Smooth muscle cell (in vitro differentiated cells): Measurements from ENCODE around the gene DOCK8. TPM values are rescaled to one million over a fixed set of nuclear protein-coding genes. Genes with fewer than 3 reads are reported as not detected.

ENCODE experiments used
- DNase-seq: peaks from one replicate; lab custom pipeline; 2025; ENCODE audit not compliant: unreplicated experiment; lab: John Stamatoyannopoulos, UW
- H2AFZ ChIP-seq: fragments of 200-600 bp; sonication (generic); 2 replicates; pipeline ENCODE4 v1.6.0; 2016; ENCODE audit warnings: antibody characterized with exemption, low read depth, mild to moderate bottlenecking
- H3F3A ChIP-seq: fragments of 200-600 bp; sonication (generic); 2 replicates; pipeline ENCODE4 v1.6.0; 2017; ENCODE audit warnings: antibody characterized with exemption, low read depth
- H3K27ac ChIP-seq: fragments of 200-600 bp; sonication (generic); 2 replicates; pipeline ENCODE4 v1.5.1; 2016; ENCODE audit warnings: low read depth, mild to moderate bottlenecking
- H3K27me3 ChIP-seq: fragments of 200-600 bp; sonication (generic); 2 replicates; pipeline ENCODE4 v1.6.1; 2016; ENCODE audit warnings: low read depth, mild to moderate bottlenecking
- H3K36me3 ChIP-seq: fragments of 200-600 bp; sonication (generic); 2 replicates; pipeline ENCODE4 v1.5.1; 2016; ENCODE audit warnings: low read depth
- H3K4me1 ChIP-seq: fragments of 200-600 bp; sonication (generic); 2 replicates; pipeline ENCODE4 v1.5.1; 2016; ENCODE audit warnings: low read depth
- H3K4me2 ChIP-seq: fragments of 200-600 bp; sonication (generic); 2 replicates; pipeline ENCODE4 v1.6.0; 2016; ENCODE audit warnings: mild to moderate bottlenecking
- H3K4me3 ChIP-seq: fragments of 200-600 bp; sonication (generic); 2 replicates; pipeline ENCODE4 v1.5.1; 2016; ENCODE audit warnings: mild to moderate bottlenecking
- H3K79me2 ChIP-seq: fragments of 200-600 bp; sonication (generic); 2 replicates; pipeline ENCODE4 v1.6.0; 2016; ENCODE audit warnings: low read depth, mild to moderate bottlenecking
- H3K9ac ChIP-seq: fragments of 200-600 bp; sonication (generic); 2 replicates; pipeline ENCODE4 v1.6.0; 2016; ENCODE audit warnings: low read depth
- H3K9me3 ChIP-seq: fragments of 200-600 bp; sonication (generic); replicated peaks from 2 replicates; pipeline ENCODE4 v1.5.1; 2016; ENCODE audit warnings: low read depth
- H4K20me1 ChIP-seq: fragments of 200-600 bp; sonication (generic); 2 replicates; pipeline ENCODE4 v1.6.0; 2016; ENCODE audit warnings: low read depth
- WGBS: methylation state at CpG from one replicate; pipeline ENCODE4 v1.1.7; 2016; ENCODE audit warnings: low lambda C conversion rate; 5-methylcytosine and 5-hydroxymethylcytosine counted together
- polyA plus RNA-seq: library from polyadenylated mRNA; unstranded; fragments of >200 nt; fragmentation: Nextera tagmentation; extraction: Ambion mirVana; gene quantifications from 2 replicates; pipeline ENCODE4 v1.2.1, GENCODE V29; 2016
- total RNA-seq: library from RNA; depleted of rRNA; stranded (reverse); fragments of >200 nt; gene quantifications from 2 replicates; pipeline ENCODE4 v1.2.3, GENCODE V29; 2014
- TF ChIP-seq, protein P1 (sequence below): fragments of 200-600 bp; sonication (generic); IDR thresholded peaks from 2 replicates; pipeline ENCODE4 v1.5.1; 2017; ENCODE audit warnings: borderline replicate concordance, mild to moderate bottlenecking, antibody characterized with exemption; ENCODE audit not compliant: insufficient read depth, poor library complexity, severe bottlenecking

The DOCK8 gene
- total and polyA plus RNA-seq, 2 experiments from 2014 or later = 0.18 to 4.9 TPM

DNA sequence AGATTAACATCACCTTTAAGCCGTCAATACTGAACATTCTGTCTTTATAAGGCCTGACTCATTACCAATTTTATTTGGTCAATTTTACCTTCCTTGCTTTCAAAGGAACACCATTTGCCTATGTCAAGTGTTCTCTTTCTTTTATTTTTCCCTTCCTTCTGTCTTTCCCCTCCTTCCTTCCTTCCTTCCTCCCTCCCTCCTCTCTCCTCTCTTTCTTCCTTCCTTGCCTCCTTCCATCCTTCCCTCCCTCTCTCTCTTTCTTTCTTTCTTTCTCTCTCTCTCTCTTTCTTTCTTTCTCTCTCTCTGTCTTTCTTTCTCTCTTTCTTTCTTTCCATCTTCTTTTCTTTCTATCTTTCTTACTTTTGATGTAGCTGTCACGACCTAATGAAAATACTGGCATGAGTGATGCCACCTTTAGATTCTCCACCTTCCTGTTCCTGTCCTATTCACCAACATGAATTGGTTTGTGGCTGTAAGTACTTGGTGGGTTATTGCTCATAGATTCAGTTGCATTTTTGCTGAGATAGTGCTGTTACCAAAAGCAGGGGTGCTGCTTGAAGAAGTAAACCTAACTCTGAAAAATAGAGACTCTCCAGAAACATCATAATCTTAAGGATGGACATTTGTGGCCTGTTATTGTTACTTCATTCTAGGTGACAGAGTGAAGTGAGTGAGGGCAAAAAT lies 33.8 kb downstream of the DOCK8 start:
- Histone ChIP-seq H3K36me3 (no peaks in the 10 kb centered on the region), H3K4me2 (no peak overlapping the region), H3K27me3 (no peaks in the 10 kb centered on the region), H4K20me1 (no peaks in the 10 kb centered on the region), H3K27ac (no peak overlapping the region), H3K9ac (no peak overlapping the region), H3K4me1 (no peaks in the 10 kb centered on the region), H3K4me3 (no peak overlapping the region), H3F3A (no peaks in the 10 kb centered on the region), H3K79me2 (no peaks in the 10 kb centered on the region), H2AFZ (no peak overlapping the region), H3K9me3 (no peaks in the 10 kb centered on the region)
- no peak for DNase-seq
- WGBS = 85% methylated on average over 2 of the region's 2 CpGs
- TF ChIP-seq, protein P1, sequence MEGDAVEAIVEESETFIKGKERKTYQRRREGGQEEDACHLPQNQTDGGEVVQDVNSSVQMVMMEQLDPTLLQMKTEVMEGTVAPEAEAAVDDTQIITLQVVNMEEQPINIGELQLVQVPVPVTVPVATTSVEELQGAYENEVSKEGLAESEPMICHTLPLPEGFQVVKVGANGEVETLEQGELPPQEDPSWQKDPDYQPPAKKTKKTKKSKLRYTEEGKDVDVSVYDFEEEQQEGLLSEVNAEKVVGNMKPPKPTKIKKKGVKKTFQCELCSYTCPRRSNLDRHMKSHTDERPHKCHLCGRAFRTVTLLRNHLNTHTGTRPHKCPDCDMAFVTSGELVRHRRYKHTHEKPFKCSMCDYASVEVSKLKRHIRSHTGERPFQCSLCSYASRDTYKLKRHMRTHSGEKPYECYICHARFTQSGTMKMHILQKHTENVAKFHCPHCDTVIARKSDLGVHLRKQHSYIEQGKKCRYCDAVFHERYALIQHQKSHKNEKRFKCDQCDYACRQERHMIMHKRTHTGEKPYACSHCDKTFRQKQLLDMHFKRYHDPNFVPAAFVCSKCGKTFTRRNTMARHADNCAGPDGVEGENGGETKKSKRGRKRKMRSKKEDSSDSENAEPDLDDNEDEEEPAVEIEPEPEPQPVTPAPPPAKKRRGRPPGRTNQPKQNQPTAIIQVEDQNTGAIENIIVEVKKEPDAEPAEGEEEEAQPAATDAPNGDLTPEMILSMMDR = no peak

DNA sequence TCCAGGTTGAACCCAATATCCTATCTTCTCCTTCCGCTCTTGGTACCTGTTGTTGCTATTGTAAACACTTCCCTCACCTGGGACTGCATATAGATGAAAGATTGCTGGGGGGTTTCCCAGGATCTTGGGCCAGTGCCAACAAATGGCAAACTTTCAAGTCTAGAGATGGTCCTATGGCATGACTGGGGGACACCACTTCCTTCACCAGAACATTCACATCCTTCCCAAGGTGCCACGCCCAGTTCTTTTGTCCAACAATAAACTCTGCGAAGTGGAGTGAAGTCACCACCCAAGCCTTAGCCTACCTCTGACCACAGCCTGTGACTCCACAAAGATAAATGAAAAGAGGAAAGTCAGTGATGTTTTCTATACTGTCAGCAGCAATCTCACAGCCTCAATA lies 34.4 kb downstream of the DOCK8 start:
- H3K27ac ChIP-seq = no peak overlapping the region

DNA sequence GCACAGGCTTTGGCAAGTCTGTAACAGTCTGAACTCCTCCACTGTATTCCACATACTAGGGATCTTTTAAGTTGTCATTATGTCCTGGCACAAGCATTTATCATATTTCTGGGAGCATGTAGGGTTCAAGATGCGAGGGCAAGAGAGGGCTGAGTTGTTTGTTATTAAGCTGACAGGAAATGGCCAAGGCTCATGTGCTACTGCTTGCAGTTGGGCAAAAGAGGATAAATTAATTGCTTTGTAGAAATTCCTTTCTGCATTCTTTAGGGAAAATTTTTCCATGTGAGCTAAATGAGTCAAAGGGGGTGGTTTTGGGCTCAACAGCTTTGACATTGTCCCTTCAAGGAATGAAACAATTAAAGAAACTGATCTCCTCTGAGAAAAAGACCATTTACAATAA lies 35.4 kb downstream of the DOCK8 start:
- H3K27me3 ChIP-seq = no peaks in the 10 kb centered on the region
- no peak overlapping the region for H3K27ac ChIP-seq
- WGBS = 88% methylated on average over 1 of the region's 1 CpG
- TF ChIP-seq, protein P1 = no peak
- H3K4me2 ChIP-seq = no peak overlapping the region
- no peaks in the 10 kb centered on the region for H3K9me3 ChIP-seq
- no peaks in the 10 kb centered on the region for H3K79me2 ChIP-seq
- H3K36me3 ChIP-seq = no peaks in the 10 kb centered on the region
- no peaks in the 10 kb centered on the region for H3K4me1 ChIP-seq
- no peak overlapping the region for H3K4me3 ChIP-seq
- no peak overlapping the region for H2AFZ ChIP-seq
- H3F3A ChIP-seq = no peaks in the 10 kb centered on the region
- DNase-seq = no peak
- no peak overlapping the region for H3K9ac ChIP-seq
- no peaks in the 10 kb centered on the region for H4K20me1 ChIP-seq

More for the DNA sequence above, 34.4 kb downstream of the DOCK8 start:
- WGBS = 93% methylated on average over 3 of the region's 3 CpGs
- Histone ChIP-seq H2AFZ (no peak overlapping the region), H3K4me1 (no peaks in the 10 kb centered on the region), H3K9me3 (no peaks in the 10 kb centered on the region), H3F3A (no peaks in the 10 kb centered on the region), H3K4me3 (no peak overlapping the region), H3K36me3 (no peaks in the 10 kb centered on the region), H3K9ac (no peak overlapping the region), H3K27me3 (no peaks in the 10 kb centered on the region), H4K20me1 (no peaks in the 10 kb centered on the region), H3K4me2 (no peak overlapping the region), H3K79me2 (no peaks in the 10 kb centered on the region)
- no peak for DNase-seq
- TF ChIP-seq, protein P1 = no peak

DNA sequence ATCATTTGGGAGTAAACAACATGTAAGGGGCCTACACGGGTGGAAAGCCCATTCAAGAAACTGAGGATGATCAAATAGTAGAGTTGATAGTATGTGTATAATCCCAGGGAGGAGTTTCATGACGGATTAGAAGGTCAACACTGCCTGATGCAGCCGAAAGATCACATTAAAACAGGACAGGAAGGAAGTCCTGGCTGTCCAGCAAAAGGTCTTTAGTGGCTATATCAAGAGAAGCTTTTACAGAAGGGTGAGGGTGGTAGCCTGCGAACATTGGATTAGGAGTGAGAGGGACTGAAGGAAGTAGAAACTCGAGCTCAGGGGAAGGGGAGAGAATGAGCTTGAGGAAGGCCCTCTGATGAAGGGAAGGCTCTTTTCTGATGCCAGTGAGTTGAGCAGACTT lies 36.0 kb downstream of the DOCK8 start:
- no peak overlapping the region for H3K4me3 ChIP-seq
- no peaks in the 10 kb centered on the region for H4K20me1 ChIP-seq
- H3F3A ChIP-seq = no peaks in the 10 kb centered on the region
- H3K79me2 ChIP-seq = no peaks in the 10 kb centered on the region
- no peaks in the 10 kb centered on the region for H3K9me3 ChIP-seq
- WGBS = 63% methylated on average over 5 of the region's 5 CpGs
- no peaks in the 10 kb centered on the region for H3K36me3 ChIP-seq
- no peaks in the 10 kb centered on the region for H3K4me1 ChIP-seq
- H3K9ac ChIP-seq = no peak overlapping the region
- TF ChIP-seq, protein P1 = no peak
- no peak overlapping the region for H2AFZ ChIP-seq
- no peaks in the 10 kb centered on the region for H3K27me3 ChIP-seq
- H3K27ac ChIP-seq = no peak overlapping the region
- DNase-seq = no peak
- no peak overlapping the region for H3K4me2 ChIP-seq
